ENCODE results near the gene RPUSD2.
"Not testable (repeated sequence)": the region's sequence is repeated elsewhere in the genome, so short reads cannot be mapped to it uniquely, and the experiment has no call there.

Gene RPUSD2

GRCh38 chr15:40565333-40566238 is 3.5 kb upstream of the RPUSD2 start:
- DNase-seq (ENCODE audit: low read depth, low spot score): no peak

GRCh38 chr15:40567111-40567510 is 2.0 kb upstream of the RPUSD2 start:
- DNase-seq (ENCODE audit: low read depth, low spot score): no peak

- DNase-seq (ENCODE audit: low read depth, low spot score): no peak
Measured at GRCh38 chr15:40575113-40575512, 6.0 kb downstream of the RPUSD2 start.

- not testable (repeated sequence) for DNase-seq (ENCODE audit: low read depth, low spot score)
Measured at GRCh38 chr15:40576914-40577313, 7.8 kb downstream of the RPUSD2 start.

GRCh38 chr15:40578892-40579291 is 9.8 kb downstream of the RPUSD2 start:
- no peak for DNase-seq (ENCODE audit: low read depth, low spot score)

GRCh38 chr15:40581796-40582195 is 12.7 kb downstream of the RPUSD2 start:
- DNase-seq (ENCODE audit: low read depth, low spot score): not testable (repeated sequence)

- DNase-seq (ENCODE audit: low read depth, low spot score): no peak
Measured at GRCh38 chr15:40582726-40583246, 13.7 kb downstream of the RPUSD2 start.

- DNase-seq (ENCODE audit: low read depth, low spot score): no peak
Measured at GRCh38 chr15:40584191-40584590, 15.1 kb downstream of the RPUSD2 start.

- no peak for DNase-seq (ENCODE audit: low read depth, low spot score)
Measured at GRCh38 chr15:40590667-40591050, 21.6 kb downstream of the RPUSD2 start.

GRCh38 chr15:40591389-40591788 is 22.3 kb downstream of the RPUSD2 start:
- no peak for DNase-seq (ENCODE audit: low read depth, low spot score)

- DNase-seq (ENCODE audit: low read depth, low spot score): no peak
Measured at GRCh38 chr15:40593165-40593564, 24.1 kb downstream of the RPUSD2 start.

GRCh38 chr15:40593588-40594428 is 24.7 kb downstream of the RPUSD2 start, which contains the start of gene KNL1:
Gene KNL1 (plus strand): TSS chr15:40594249. CDS start chr15:40602932, 8,683 bp downstream.
- peak; percentile 94 for DNase-seq (ENCODE audit: low read depth, low spot score)

- no peak for DNase-seq (ENCODE audit: low read depth, low spot score)
Measured at GRCh38 chr15:40594429-40594836, 25.3 kb downstream of the RPUSD2 start.

- DNase-seq (ENCODE audit: low read depth, low spot score): no peak
Measured at GRCh38 chr15:40595219-40595618, 26.1 kb downstream of the RPUSD2 start.

GRCh38 chr15:40595773-40596172 is 26.7 kb downstream of the RPUSD2 start:
- DNase-seq (ENCODE audit: low read depth, low spot score): no peak

GRCh38 chr15:40597024-40597423 is 27.9 kb downstream of the RPUSD2 start:
- no peak for DNase-seq (ENCODE audit: low read depth, low spot score)

- DNase-seq (ENCODE audit: low read depth, low spot score): no peak
Measured at GRCh38 chr15:40598126-40598525, 29.0 kb downstream of the RPUSD2 start.

GRCh38 chr15:40598672-40599071 is 29.6 kb downstream of the RPUSD2 start:
- DNase-seq (ENCODE audit: low read depth, low spot score): no peak

GRCh38 chr15:40600956-40601355 is 31.9 kb downstream of the RPUSD2 start:
- DNase-seq (ENCODE audit: low read depth, low spot score): no peak

- no peak for DNase-seq (ENCODE audit: low read depth, low spot score)
Measured at GRCh38 chr15:40603935-40604334, 34.8 kb downstream of the RPUSD2 start.

- no peak for DNase-seq (ENCODE audit: low read depth, low spot score)
Measured at GRCh38 chr15:40613080-40613479, 44.0 kb downstream of the RPUSD2 start.

GRCh38 chr15:40618023-40618422 is 48.9 kb downstream of the RPUSD2 start:
- DNase-seq (ENCODE audit: low read depth, low spot score): no peak

All from smooth muscle cell of the brain vasculature (primary cell).